Right lobe of liver (tissue), 4 donors: ENCODE results near the gene TNRC6C.

ENCODE experiments used
- POLR2A ChIP-seq: fragments of 450-650 bp; IDR thresholded peaks from one replicate; pipeline ENCODE4 v1.6.1; 2017; ENCODE audit warnings: antibody characterized with exemption, mild to moderate bottlenecking
- TF ChIP-seq, protein P1 (sequence below), 4 donors: fragments of 200-600 bp in 3 of 4; fragments of 450-650 bp in 1 of 4; IDR thresholded peaks; one replicate each; pipeline versions ENCODE4 v1.5.1 to v1.8.0; 2016 to 2022; ENCODE audit warnings: antibody characterized with exemption in 4 of 4, mild to moderate bottlenecking in 2 of 4
- donor health status: DM: no; HTN: no; CAD: no.
- donor health status: DM: no; HTN: no; CAD: no.
- donor health status: DM: no; HTN: yes; CAD: no.

DNA sequence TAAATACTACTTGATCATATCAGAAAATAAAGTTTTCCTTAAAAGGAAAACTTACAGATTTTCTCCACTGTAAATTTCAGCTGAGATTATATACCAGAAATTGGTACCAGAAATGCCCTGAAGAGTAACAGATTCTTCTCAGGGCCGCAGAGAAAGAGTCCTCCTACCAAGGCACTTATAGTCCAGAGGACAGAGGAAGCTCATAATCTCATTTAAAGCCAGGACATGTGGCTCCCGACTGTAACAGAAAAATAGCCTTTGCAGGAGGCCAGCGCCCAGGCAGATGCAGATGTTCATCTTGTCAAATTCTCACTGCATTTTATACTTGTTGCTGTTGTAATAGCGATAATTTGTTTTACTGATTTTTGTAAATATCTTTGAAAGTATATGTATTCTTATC is 43.7 kb downstream of the TNRC6C start:
- no peak for TF ChIP-seq POLR2A
- TF ChIP-seq, protein P1, sequence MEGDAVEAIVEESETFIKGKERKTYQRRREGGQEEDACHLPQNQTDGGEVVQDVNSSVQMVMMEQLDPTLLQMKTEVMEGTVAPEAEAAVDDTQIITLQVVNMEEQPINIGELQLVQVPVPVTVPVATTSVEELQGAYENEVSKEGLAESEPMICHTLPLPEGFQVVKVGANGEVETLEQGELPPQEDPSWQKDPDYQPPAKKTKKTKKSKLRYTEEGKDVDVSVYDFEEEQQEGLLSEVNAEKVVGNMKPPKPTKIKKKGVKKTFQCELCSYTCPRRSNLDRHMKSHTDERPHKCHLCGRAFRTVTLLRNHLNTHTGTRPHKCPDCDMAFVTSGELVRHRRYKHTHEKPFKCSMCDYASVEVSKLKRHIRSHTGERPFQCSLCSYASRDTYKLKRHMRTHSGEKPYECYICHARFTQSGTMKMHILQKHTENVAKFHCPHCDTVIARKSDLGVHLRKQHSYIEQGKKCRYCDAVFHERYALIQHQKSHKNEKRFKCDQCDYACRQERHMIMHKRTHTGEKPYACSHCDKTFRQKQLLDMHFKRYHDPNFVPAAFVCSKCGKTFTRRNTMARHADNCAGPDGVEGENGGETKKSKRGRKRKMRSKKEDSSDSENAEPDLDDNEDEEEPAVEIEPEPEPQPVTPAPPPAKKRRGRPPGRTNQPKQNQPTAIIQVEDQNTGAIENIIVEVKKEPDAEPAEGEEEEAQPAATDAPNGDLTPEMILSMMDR (IDR thresholded peaks at IDR 0.05), result no peak
